ENCODE measurements around the gene SPDYC. TPM values are rescaled to one million over a fixed set of nuclear protein-coding genes. Genes with fewer than 3 reads are reported as not detected.

SPDYC gene
- polyA plus RNA-seq, 4 donors, result not detected

GRCh38 chr11:65217441-65218423 is 47.7 kb downstream of the SPDYC start:
- DNase-seq (ENCODE audit: low read depth in 4 of 4, low spot score in 3 of 4), result no peak

- DNase-seq (ENCODE audit: low read depth in 4 of 4, low spot score in 3 of 4), result no peak
Observed at GRCh38 chr11:65218446-65218845, 48.4 kb downstream of the SPDYC start.

GRCh38 chr11:65219930-65220213 is 49.8 kb downstream of the SPDYC start:
- no peak for DNase-seq (ENCODE audit: low read depth in 4 of 4, low spot score in 3 of 4)

GRCh38 chr11:65221026-65221425 is 51.0 kb downstream of the SPDYC start:
- no peak for DNase-seq (ENCODE audit: low read depth in 4 of 4, low spot score in 3 of 4)

Other genes with a start within 250 kb of the SPDYC start
- 10 to 100 TPM; 13.2 to 20.8 (median 17.4) TPM for gene PPP2R5B, start 245.5 kb upstream of the SPDYC start, polyA plus RNA-seq (ENCODE audit: insufficient read length in 4 of 4)
- gene GPHA2, start 234.3 kb upstream of the SPDYC start, polyA plus RNA-seq (ENCODE audit: insufficient read length in 4 of 4), result 1 to 10 TPM; 1.6 to 3.5 (median 2.4) TPM
- 1 to 10 TPM in 1 of 4 donors, under 1 TPM in 2, not detected in 1; 0.53 to 1.3 (median 0.92) TPM for gene MAJIN, start 198.1 kb upstream of the SPDYC start, polyA plus RNA-seq (ENCODE audit: insufficient read length in 4 of 4)
- gene BATF2, start 173.3 kb upstream of the SPDYC start, polyA plus RNA-seq (ENCODE audit: insufficient read length in 4 of 4), result 1 to 10 TPM; 2.3 to 2.9 (median 2.6) TPM
- 10 to 100 TPM; 54.6 to 74.5 (median 63.5) TPM for gene ARL2, start 156.1 kb upstream of the SPDYC start, polyA plus RNA-seq (ENCODE audit: insufficient read length in 4 of 4)
- 10 to 100 TPM; 25.3 to 32.4 (median 28.6) TPM for gene SNX15, start 142.8 kb upstream of the SPDYC start, polyA plus RNA-seq (ENCODE audit: insufficient read length in 4 of 4)
- 10 to 100 TPM; 10.6 to 19.5 (median 11.3) TPM for gene SAC3D1, start 129.0 kb upstream of the SPDYC start, polyA plus RNA-seq (ENCODE audit: insufficient read length in 4 of 4)
- 10 to 100 TPM; 11.6 to 28.5 (median 12.6) TPM for gene NAALADL1, start 111.7 kb upstream of the SPDYC start, polyA plus RNA-seq (ENCODE audit: insufficient read length in 4 of 4)
- gene CDCA5, start 86.2 kb upstream of the SPDYC start, polyA plus RNA-seq (ENCODE audit: insufficient read length in 4 of 4), result 10 to 100 TPM; 15.7 to 20.1 (median 18.0) TPM
- gene ZFPL1, start 86.0 kb upstream of the SPDYC start, polyA plus RNA-seq (ENCODE audit: insufficient read length in 4 of 4), result 10 to 100 TPM; 26.2 to 36.5 (median 31.0) TPM
- gene VPS51, start 74.0 kb upstream of the SPDYC start, polyA plus RNA-seq (ENCODE audit: insufficient read length in 4 of 4), result 100 to 1,000 TPM in 2 of 4 donors, 10 to 100 TPM in 2; 87.3 to 152 (median 103) TPM
- 10 to 100 TPM; 17.7 to 97.1 (median 70.3) TPM for gene TM7SF2, start 58.4 kb upstream of the SPDYC start, polyA plus RNA-seq (ENCODE audit: insufficient read length in 4 of 4)
- 10 to 100 TPM in 1 of 4 donors, 1 to 10 TPM in 3; 3.8 to 11.1 (median 5.9) TPM for gene ZNHIT2, start 52.5 kb upstream of the SPDYC start, polyA plus RNA-seq (ENCODE audit: insufficient read length in 4 of 4)
- 100 to 1,000 TPM; 557 to 830 (median 587) TPM for gene FAU, start 48.1 kb upstream of the SPDYC start, polyA plus RNA-seq (ENCODE audit: insufficient read length in 4 of 4)
- gene MRPL49, start 47.9 kb upstream of the SPDYC start, polyA plus RNA-seq (ENCODE audit: insufficient read length in 4 of 4), result 10 to 100 TPM; 36.9 to 59.1 (median 56.3) TPM
- 10 to 100 TPM; 44.0 to 62.7 (median 55.2) TPM for gene SYVN1, start 35.7 kb upstream of the SPDYC start, polyA plus RNA-seq (ENCODE audit: insufficient read length in 4 of 4)
- gene CAPN1, start 11.7 kb downstream of the SPDYC start, polyA plus RNA-seq (ENCODE audit: insufficient read length in 4 of 4), result 100 to 1,000 TPM in 1 of 4 donors, 10 to 100 TPM in 3; 76.5 to 113 (median 88.6) TPM
- 10 to 100 TPM; 24.3 to 30.0 (median 28.3) TPM for gene POLA2, start 91.7 kb downstream of the SPDYC start, polyA plus RNA-seq (ENCODE audit: insufficient read length in 4 of 4)
- gene CDC42EP2, start 144.6 kb downstream of the SPDYC start, polyA plus RNA-seq (ENCODE audit: insufficient read length in 4 of 4), result 10 to 100 TPM in 2 of 4 donors, 1 to 10 TPM in 2; 7.0 to 24.1 (median 11.4) TPM
- gene DPF2, start 163.6 kb downstream of the SPDYC start, polyA plus RNA-seq (ENCODE audit: insufficient read length in 4 of 4), result 100 to 1,000 TPM in 1 of 4 donors, 10 to 100 TPM in 3; 80.6 to 102 (median 88.0) TPM
- under 1 TPM; 0.41 to 0.69 (median 0.55) TPM for gene TIGD3, start 184.5 kb downstream of the SPDYC start, polyA plus RNA-seq (ENCODE audit: insufficient read length in 4 of 4)
- gene SLC25A45, start 212.4 kb downstream of the SPDYC start, polyA plus RNA-seq (ENCODE audit: insufficient read length in 4 of 4), result 1 to 10 TPM; 4.2 to 9.2 (median 6.1) TPM
- 10 to 100 TPM; 11.2 to 24.4 (median 17.0) TPM for gene FRMD8, start 216.4 kb downstream of the SPDYC start, polyA plus RNA-seq (ENCODE audit: insufficient read length in 4 of 4)